ENCODE data around the gene RARG.

Gene RARG

GRCh38 chr12:53213348-53213747 is 18.7 kb downstream of the RARG start:
- no peak overlapping the region for H3K4me3 ChIP-seq (ENCODE audit: low read depth, low read length)
- TF ChIP-seq, protein P1, sequence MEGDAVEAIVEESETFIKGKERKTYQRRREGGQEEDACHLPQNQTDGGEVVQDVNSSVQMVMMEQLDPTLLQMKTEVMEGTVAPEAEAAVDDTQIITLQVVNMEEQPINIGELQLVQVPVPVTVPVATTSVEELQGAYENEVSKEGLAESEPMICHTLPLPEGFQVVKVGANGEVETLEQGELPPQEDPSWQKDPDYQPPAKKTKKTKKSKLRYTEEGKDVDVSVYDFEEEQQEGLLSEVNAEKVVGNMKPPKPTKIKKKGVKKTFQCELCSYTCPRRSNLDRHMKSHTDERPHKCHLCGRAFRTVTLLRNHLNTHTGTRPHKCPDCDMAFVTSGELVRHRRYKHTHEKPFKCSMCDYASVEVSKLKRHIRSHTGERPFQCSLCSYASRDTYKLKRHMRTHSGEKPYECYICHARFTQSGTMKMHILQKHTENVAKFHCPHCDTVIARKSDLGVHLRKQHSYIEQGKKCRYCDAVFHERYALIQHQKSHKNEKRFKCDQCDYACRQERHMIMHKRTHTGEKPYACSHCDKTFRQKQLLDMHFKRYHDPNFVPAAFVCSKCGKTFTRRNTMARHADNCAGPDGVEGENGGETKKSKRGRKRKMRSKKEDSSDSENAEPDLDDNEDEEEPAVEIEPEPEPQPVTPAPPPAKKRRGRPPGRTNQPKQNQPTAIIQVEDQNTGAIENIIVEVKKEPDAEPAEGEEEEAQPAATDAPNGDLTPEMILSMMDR (IDR thresholded peaks at IDR 0.05; ENCODE audit: low read depth, low read length) = peak; percentile 87

DNA sequence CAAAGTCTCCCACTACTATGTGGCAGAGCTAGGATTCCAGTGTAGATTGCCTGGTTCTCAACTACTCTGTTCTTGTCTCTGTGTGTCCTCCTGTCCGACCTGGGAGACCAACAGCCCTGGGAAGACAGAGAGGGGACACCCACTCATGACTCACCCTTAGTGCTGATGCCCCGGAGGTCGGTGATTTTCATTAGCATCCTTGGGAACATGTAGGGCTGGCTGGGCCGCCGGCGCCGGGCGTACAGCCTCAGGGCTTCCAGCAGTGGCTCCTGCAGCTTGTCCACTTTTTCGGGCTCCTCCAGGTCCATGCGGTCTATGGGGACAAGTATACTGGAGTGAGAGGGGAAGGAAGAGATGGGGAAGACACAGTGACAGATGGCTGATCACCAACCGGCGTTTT is 19.1 kb downstream of the RARG start:
- H3K4me3 ChIP-seq (ENCODE audit: low read depth, low read length) = no peak overlapping the region
- TF ChIP-seq, protein P1 (IDR thresholded peaks at IDR 0.05; ENCODE audit: low read depth, low read length) = no peak

- H3K4me3 ChIP-seq (ENCODE audit: low read depth, low read length) = no peak overlapping the region
- TF ChIP-seq, protein P1 (IDR thresholded peaks at IDR 0.05; ENCODE audit: low read depth, low read length) = peak; percentile 39
Observed at GRCh38 chr12:53211476-53212381, 20.3 kb downstream of the RARG start.

GRCh38 chr12:53210843-53211242 is 21.2 kb downstream of the RARG start:
- TF ChIP-seq, protein P1 (IDR thresholded peaks at IDR 0.05; ENCODE audit: low read depth, low read length) = no peak
- H3K4me3 ChIP-seq (ENCODE audit: low read depth, low read length) = no peak overlapping the region

GRCh38 chr12:53208877-53209463 is 23.0 kb downstream of the RARG start:
- H3K4me3 ChIP-seq (ENCODE audit: low read depth, low read length) = no peak overlapping the region
- TF ChIP-seq, protein P1 (IDR thresholded peaks at IDR 0.05; ENCODE audit: low read depth, low read length) = no peak

- no peak overlapping the region for H3K4me3 ChIP-seq (ENCODE audit: low read depth, low read length)
- TF ChIP-seq, protein P1 (IDR thresholded peaks at IDR 0.05; ENCODE audit: low read depth, low read length) = no peak
Observed at GRCh38 chr12:53208435-53208834, 23.6 kb downstream of the RARG start.

DNA sequence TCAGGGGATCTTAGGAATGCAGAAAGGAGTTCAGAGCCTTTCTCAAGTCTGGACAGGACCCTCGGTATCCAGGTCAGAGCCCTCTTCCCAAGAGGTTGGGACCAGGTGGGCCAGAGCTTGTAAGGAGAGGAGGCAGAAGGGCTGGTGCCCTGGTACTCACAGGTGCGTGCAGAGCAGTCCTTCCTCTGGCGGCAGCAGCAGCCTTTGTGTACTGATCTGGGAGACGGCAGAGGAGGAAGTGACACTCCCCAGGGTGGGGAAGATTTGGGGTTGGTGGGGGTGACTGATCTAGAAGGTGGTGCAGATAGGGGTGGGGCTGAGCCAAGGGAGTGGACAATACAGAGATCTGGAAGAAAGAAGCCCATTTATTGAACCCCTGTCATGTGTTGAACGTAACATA is 25.0 kb downstream of the RARG start, which contains the start of gene ITGB7:
Gene ITGB7 (minus strand): TSS at position 210 of the 400 bp plus-strand sequence. CDS start 6,808 bp downstream, outside the sequence.
- no peak within 1 kb of the TSS for H3K4me3 ChIP-seq (ENCODE audit: low read depth, low read length)

More for the DNA sequence above, 25.0 kb downstream of the RARG start, which contains the start of gene ITGB7:
- TF ChIP-seq, protein P1 (IDR thresholded peaks at IDR 0.05; ENCODE audit: low read depth, low read length) = no peak
